Mucosa of stomach (tissue), 1 donor: Measurements from ENCODE around the gene KCNQ1OT1.

Experiments
- H3K27me3 ChIP-seq: one replicate; pipeline ENCODE4 v1.7.0; 2013; ENCODE audit warnings: mild to moderate bottlenecking, low read length; ENCODE audit not compliant: control insufficient read depth, insufficient read depth
- H3K36me3 ChIP-seq: one replicate; pipeline ENCODE4 v1.7.0; 2013; ENCODE audit warnings: low read length; ENCODE audit not compliant: control insufficient read depth, insufficient read depth
- H3K4me1 ChIP-seq: one replicate; pipeline ENCODE4 v1.7.0; 2013; ENCODE audit warnings: mild to moderate bottlenecking, low read length; ENCODE audit not compliant: control insufficient read depth, insufficient read depth
- H3K4me3 ChIP-seq: one replicate; pipeline ENCODE4 v1.7.0; 2013; ENCODE audit warnings: low read length
- H3K9ac ChIP-seq: one replicate; pipeline ENCODE4 v1.7.0; 2013; ENCODE audit warnings: mild to moderate bottlenecking, low read length, moderate library complexity
- H3K9me3 ChIP-seq: one replicate; pipeline ENCODE4 v1.7.0; 2013; ENCODE audit warnings: mild to moderate bottlenecking, low read length, moderate library complexity; ENCODE audit not compliant: control insufficient read depth
- donor health status: Pancreatic carcinoma.

The KCNQ1OT1 gene

GRCh38 chr11:2699531-2700414 lies at the start of gene KCNQ1OT1:
Gene KCNQ1OT1 (minus strand): TSS chr11:2699994.
- H3K4me1 ChIP-seq = peaks cover 13% of the 10 kb centered on the region
- H3K9ac ChIP-seq = peak within 1 kb of the TSS; percentile 82
- no peaks in the 10 kb centered on the region for H3K9me3 ChIP-seq
- no peaks in the 10 kb centered on the region for H3K27me3 ChIP-seq
- peaks cover 3% of the 10 kb centered on the region for H3K36me3 ChIP-seq
- peak within 1 kb of the TSS; percentile 34 for H3K4me3 ChIP-seq

GRCh38 chr11:2748814-2749554 lies 49.2 kb upstream of the KCNQ1OT1 start:
- Histone ChIP-seq H3K36me3 (no peaks in the 10 kb centered on the region), H3K9me3 (no peaks in the 10 kb centered on the region), H3K9ac (no peak overlapping the region), H3K4me1 (no peaks in the 10 kb centered on the region), H3K4me3 (no peak overlapping the region), H3K27me3 (no peaks in the 10 kb centered on the region)

GRCh38 chr11:2748061-2748813 lies 48.4 kb upstream of the KCNQ1OT1 start:
- no peak overlapping the region for H3K4me3 ChIP-seq
- H3K9me3 ChIP-seq = no peaks in the 10 kb centered on the region
- H3K27me3 ChIP-seq = no peaks in the 10 kb centered on the region
- no peaks in the 10 kb centered on the region for H3K36me3 ChIP-seq
- no peak overlapping the region for H3K9ac ChIP-seq
- H3K4me1 ChIP-seq = no peaks in the 10 kb centered on the region

- no peak overlapping the region for H3K4me3 ChIP-seq
- H3K9me3 ChIP-seq = no peaks in the 10 kb centered on the region
- no peaks in the 10 kb centered on the region for H3K36me3 ChIP-seq
- H3K9ac ChIP-seq = no peak overlapping the region
- H3K27me3 ChIP-seq = no peaks in the 10 kb centered on the region
- H3K4me1 ChIP-seq = peaks cover under 1% of the 10 kb centered on the region
These were observed 47.6 kb upstream of the KCNQ1OT1 start for GRCh38 chr11:2747248-2748027.

GRCh38 chr11:2746401-2747247 lies 46.8 kb upstream of the KCNQ1OT1 start:
- H3K27me3 ChIP-seq = no peaks in the 10 kb centered on the region
- no peak overlapping the region for H3K4me3 ChIP-seq
- no peak overlapping the region for H3K9ac ChIP-seq
- H3K9me3 ChIP-seq = no peaks in the 10 kb centered on the region
- H3K36me3 ChIP-seq = no peaks in the 10 kb centered on the region
- H3K4me1 ChIP-seq = peaks cover 9% of the 10 kb centered on the region

- peaks cover 19% of the 10 kb centered on the region for H3K4me1 ChIP-seq
- no peak overlapping the region for H3K4me3 ChIP-seq
These were observed 45.7 kb upstream of the KCNQ1OT1 start for GRCh38 chr11:2745511-2745910.

GRCh38 chr11:2744166-2744565 lies 44.4 kb upstream of the KCNQ1OT1 start:
- Histone ChIP-seq H3K36me3 (no peaks in the 10 kb centered on the region), H3K9me3 (no peaks in the 10 kb centered on the region), H3K9ac (no peak overlapping the region), H3K4me1 (peaks cover 33% of the 10 kb centered on the region), H3K27me3 (no peaks in the 10 kb centered on the region), H3K4me3 (no peak overlapping the region)

More at GRCh38 chr11:2745511-2745910, 45.7 kb upstream of the KCNQ1OT1 start:
- Histone ChIP-seq H3K36me3 (no peaks in the 10 kb centered on the region), H3K9ac (no peak overlapping the region), H3K27me3 (no peaks in the 10 kb centered on the region), H3K9me3 (no peaks in the 10 kb centered on the region)

GRCh38 chr11:2743427-2744110 lies 43.8 kb upstream of the KCNQ1OT1 start:
- H3K9me3 ChIP-seq = no peaks in the 10 kb centered on the region
- peaks cover 39% of the 10 kb centered on the region for H3K4me1 ChIP-seq
- no peaks in the 10 kb centered on the region for H3K27me3 ChIP-seq
- H3K4me3 ChIP-seq = no peak overlapping the region
- no peak overlapping the region for H3K9ac ChIP-seq
- no peaks in the 10 kb centered on the region for H3K36me3 ChIP-seq

GRCh38 chr11:2742611-2743426 lies 43.0 kb upstream of the KCNQ1OT1 start:
- Histone ChIP-seq H3K4me1 (peaks cover 46% of the 10 kb centered on the region), H3K36me3 (no peaks in the 10 kb centered on the region), H3K27me3 (peaks cover 3% of the 10 kb centered on the region), H3K4me3 (no peak overlapping the region), H3K9me3 (no peaks in the 10 kb centered on the region), H3K9ac (no peak overlapping the region)

- no peaks in the 10 kb centered on the region for H3K9me3 ChIP-seq
- no peak overlapping the region for H3K9ac ChIP-seq
- H3K36me3 ChIP-seq = no peaks in the 10 kb centered on the region
- peaks cover 51% of the 10 kb centered on the region for H3K4me1 ChIP-seq
- H3K4me3 ChIP-seq = no peak overlapping the region
- H3K27me3 ChIP-seq = peaks cover 3% of the 10 kb centered on the region
These were observed 42.4 kb upstream of the KCNQ1OT1 start for GRCh38 chr11:2742201-2742600.
